ENCODE measurements around the gene SNX32. TPM values are rescaled to one million over a fixed set of nuclear protein-coding genes. Genes with fewer than 3 reads are reported as not detected.

SNX32 gene
- total and polyA plus RNA-seq, 2 donors (not counting 3 experiments of a cell fraction or from before 2014, with no cell fraction given), result 0.19 TPM; not detected in 1

GRCh38 chr11:65857853-65858680 is 24.3 kb downstream of the SNX32 start, which contains the start of gene CFL1:
Gene CFL1, minus strand, starts transcription at chr11:65858180. Its CDS starts 81 bp downstream, at chr11:65858099.
- Histone ChIP-seq H2AFZ (ENCODE audit: low read depth, low read length) (peak within 1 kb of the TSS; percentile 52), H4K20me1 (replicated peaks; ENCODE audit: control insufficient read depth, extremely low read depth, insufficient read depth, low read length) (peaks cover 9% of the 10 kb centered on the region), H3K4me2 (ENCODE audit: insufficient read depth, low read length) (peak within 1 kb of the TSS; percentile 90), H3K27me3 (ENCODE audit: control insufficient read depth in 2 of 2, insufficient read depth in 2 of 2, low read length in 2 of 2) (no peaks in the 10 kb centered on the region), H3K9me1 (replicated peaks; ENCODE audit: control insufficient read depth, extremely low read depth, insufficient read depth, low read length) (no peaks in the 10 kb centered on the region), H3K27ac (ENCODE audit: insufficient read depth, low read depth, low read length) (peak within 1 kb of the TSS; percentile 77), H3K9ac (replicated peaks; ENCODE audit: extremely low read depth, insufficient read depth, low read length) (peak within 1 kb of the TSS; percentile 83), H3K4me3 (replicated peaks in 1 of 3; ENCODE audit: insufficient read depth in 1 of 3, low read depth in 1 of 3, low read length in 3 of 3) (peak within 1 kb of the TSS; percentile 27 to 85 (median 85)), H3K79me2 (ENCODE audit: control insufficient read depth, insufficient read depth, low read length) (peaks cover 73% of the 10 kb centered on the region), H3K9me3 (replicated peaks; ENCODE audit: control insufficient read depth, insufficient read depth, low read length) (no peaks in the 10 kb centered on the region), H3K36me3 (ENCODE audit: control insufficient read depth in 2 of 2, extremely low read depth in 1 of 2, insufficient read depth in 2 of 2, low read length in 2 of 2) (peaks cover 35 to 38% of the 10 kb centered on the region in 2 experiments), H3K4me1 (ENCODE audit: control insufficient read depth, extremely low read depth, insufficient read depth, low read length) (peaks cover 41% of the 10 kb centered on the region)
- FAIRE-seq (peak; percentile 97), DNase-seq (ENCODE audit: low read depth, low spot score) (peak; percentile 98)
- intact Hi-C loops (cut with micrococcal nuclease), result loop anchor here (1.0 to 2.0 kb wide), 3 partner anchors 78 to 205 kb away; partner anchors contain the start of genes AP5B1, BANF1 and EIF1AD
- dilution Hi-C loops (cut with MboI; ENCODE audit: extremely low pct_ligation_motif_present, low sequenced_read_pairs), result no loop called here
- POLR2A ChIA-PET, result interaction anchor here (0.6 to 5.4 kb wide), 7 partner anchors 9 to 205 kb away, joined by 3 to 67 read pairs (median 5); partner anchors contain the start of genes CCDC85B and FIBP
- no TSS peak for BruUV-seq (replicated peaks)
- CTCF ChIA-PET, result interaction anchor here (0.9 to 4.8 kb wide), 6 partner anchors 13 to 78 kb away, joined by 3 to 73 read pairs (median 9); partner anchors contain the start of genes AP5B1, CCDC85B, EFEMP2 and FIBP
- TF ChIP-seq MYC (IDR thresholded peaks at IDR 0.05; ENCODE audit: low read depth, low read length), result no peak
- peak; percentile 99 for TF ChIP-seq POLR2A (IDR thresholded peaks at IDR 0.05; ENCODE audit: low read depth, low read length)
- peak; percentile 100 for TF ChIP-seq POLR2AphosphoS5 (IDR thresholded peaks at IDR 0.05; ENCODE audit: insufficient read depth, low read depth, low read length)

GRCh38 chr11:65858681-65859087 is 24.9 kb downstream of the SNX32 start:
- CTCF ChIA-PET, result interaction anchor here (0.9 to 4.8 kb wide), 7 partner anchors 13 to 78 kb away, joined by 3 to 73 read pairs (median 12); partner anchors contain the start of genes AP5B1, CCDC85B, EFEMP2 and FIBP
- FAIRE-seq (no peak), DNase-seq (ENCODE audit: low read depth, low spot score) (no peak)
- POLR2A ChIA-PET, result interaction anchor here (0.6 to 5.4 kb wide), 8 partner anchors 9 to 205 kb away, joined by 3 to 67 read pairs (median 4); partner anchors contain the start of genes CCDC85B and FIBP
- Histone ChIP-seq H3K4me1 (ENCODE audit: control insufficient read depth, extremely low read depth, insufficient read depth, low read length) (peaks cover 41% of the 10 kb centered on the region), H3K9me1 (replicated peaks; ENCODE audit: control insufficient read depth, extremely low read depth, insufficient read depth, low read length) (no peaks in the 10 kb centered on the region), H3K9ac (replicated peaks; ENCODE audit: extremely low read depth, insufficient read depth, low read length) (peak overlapping the region; percentile 64), H3K4me2 (ENCODE audit: insufficient read depth, low read length) (peak overlapping the region; percentile 78), H3K27ac (ENCODE audit: insufficient read depth, low read depth, low read length) (peak overlapping the region; percentile 77), H3K9me3 (replicated peaks; ENCODE audit: control insufficient read depth, insufficient read depth, low read length) (no peaks in the 10 kb centered on the region), H3K79me2 (ENCODE audit: control insufficient read depth, insufficient read depth, low read length) (peaks cover 73% of the 10 kb centered on the region), H3K4me3 (replicated peaks in 1 of 3; ENCODE audit: insufficient read depth in 1 of 3, low read depth in 1 of 3, low read length in 3 of 3) (peak overlapping the region; percentile 21 to 63 (median 43)), H3K27me3 (ENCODE audit: control insufficient read depth in 2 of 2, insufficient read depth in 2 of 2, low read length in 2 of 2) (no peaks in the 10 kb centered on the region), H3K36me3 (ENCODE audit: control insufficient read depth in 2 of 2, extremely low read depth in 1 of 2, insufficient read depth in 2 of 2, low read length in 2 of 2) (peaks cover 32 to 33% of the 10 kb centered on the region in 2 experiments), H4K20me1 (replicated peaks; ENCODE audit: control insufficient read depth, extremely low read depth, insufficient read depth, low read length) (peaks cover 9% of the 10 kb centered on the region), H2AFZ (ENCODE audit: low read depth, low read length) (peak overlapping the region; percentile 52)
- intact Hi-C loops (cut with micrococcal nuclease) (loop anchor here (1.0 to 2.0 kb wide), 4 partner anchors 78 to 206 kb away; partner anchors contain the start of genes AP5B1, BANF1, EIF1AD and SART1), dilution Hi-C loops (cut with MboI; ENCODE audit: extremely low pct_ligation_motif_present, low sequenced_read_pairs) (no loop called here)
- TF ChIP-seq MYC (IDR thresholded peaks at IDR 0.05; ENCODE audit: low read depth, low read length), result no peak
- no peak for TF ChIP-seq GATA2 (IDR thresholded peaks at IDR 0.05; ENCODE audit: insufficient read depth, insufficient read length, low read depth, low read length)
- TF ChIP-seq JUN (IDR thresholded peaks at IDR 0.05; ENCODE audit: borderline replicate concordance, insufficient read depth, insufficient read length, low read depth), result no peak
- TF ChIP-seq CTCF (IDR thresholded peaks at IDR 0.05; ENCODE audit: extremely low read depth in 1 of 2, insufficient read depth in 1 of 2, low read depth in 1 of 2, low read length in 2 of 2), result no peak
- no peak for TF ChIP-seq POLR2A (IDR thresholded peaks at IDR 0.05; ENCODE audit: low read depth, low read length)
- TF ChIP-seq EZH2 (IDR thresholded peaks at IDR 0.05; ENCODE audit: borderline replicate concordance, low read depth, low read length, severe bottlenecking), result no peak
- TF ChIP-seq MAX (IDR thresholded peaks at IDR 0.05; ENCODE audit: insufficient read depth, insufficient read length), result no peak
- TF ChIP-seq FOS (IDR thresholded peaks at IDR 0.05; ENCODE audit: borderline replicate concordance, insufficient read depth, low read length), result no peak
- TF ChIP-seq POLR2AphosphoS5 (IDR thresholded peaks at IDR 0.05; ENCODE audit: insufficient read depth, low read depth, low read length), result no peak
- BruUV-seq (replicated peaks), result TSS peak; percentile 29

Data from endothelial cell of umbilical vein (primary cell).